Stimulated activated CD8-positive, alpha-beta memory T cell treated with anti-CD3 and anti-CD28 coated beads, Interleukin-4, amount 100 ng/mL, for 1 hour (primary cell): ENCODE data around the gene ZNF280A.
"Not testable (repeated sequence)": the region's sequence is repeated elsewhere in the genome, so short reads cannot be mapped to it uniquely, and the experiment has no call there.

ENCODE experiments used
- DNase-seq, 2 donors: peaks; one replicate each; pipeline ENCODE4 v3.0.0-alpha.2; 2020; ENCODE audit warnings: low read depth in 2 of 2, low spot score in 1 of 2

ZNF280A gene

DNA sequence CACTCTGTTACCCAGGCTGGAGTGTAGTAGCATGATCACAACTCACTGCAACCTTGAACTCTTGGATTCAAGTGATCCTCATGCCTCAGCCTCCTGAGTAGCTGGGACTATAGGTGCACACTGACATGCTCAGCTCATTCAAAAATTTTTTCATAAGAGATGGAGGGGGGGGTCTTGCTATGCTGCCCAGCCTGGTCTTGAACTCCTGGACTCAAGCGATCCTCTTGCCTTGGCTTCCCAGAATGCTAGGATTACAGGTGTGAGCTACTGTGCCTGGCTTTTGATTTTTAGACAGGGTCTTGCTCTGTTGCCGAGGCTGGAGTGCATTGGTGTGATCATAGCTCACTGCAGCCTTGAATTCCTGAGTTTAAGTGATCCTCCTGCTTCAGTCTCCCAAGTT lies 25.0 kb upstream of the ZNF280A start:
- no peak for DNase-seq

DNA sequence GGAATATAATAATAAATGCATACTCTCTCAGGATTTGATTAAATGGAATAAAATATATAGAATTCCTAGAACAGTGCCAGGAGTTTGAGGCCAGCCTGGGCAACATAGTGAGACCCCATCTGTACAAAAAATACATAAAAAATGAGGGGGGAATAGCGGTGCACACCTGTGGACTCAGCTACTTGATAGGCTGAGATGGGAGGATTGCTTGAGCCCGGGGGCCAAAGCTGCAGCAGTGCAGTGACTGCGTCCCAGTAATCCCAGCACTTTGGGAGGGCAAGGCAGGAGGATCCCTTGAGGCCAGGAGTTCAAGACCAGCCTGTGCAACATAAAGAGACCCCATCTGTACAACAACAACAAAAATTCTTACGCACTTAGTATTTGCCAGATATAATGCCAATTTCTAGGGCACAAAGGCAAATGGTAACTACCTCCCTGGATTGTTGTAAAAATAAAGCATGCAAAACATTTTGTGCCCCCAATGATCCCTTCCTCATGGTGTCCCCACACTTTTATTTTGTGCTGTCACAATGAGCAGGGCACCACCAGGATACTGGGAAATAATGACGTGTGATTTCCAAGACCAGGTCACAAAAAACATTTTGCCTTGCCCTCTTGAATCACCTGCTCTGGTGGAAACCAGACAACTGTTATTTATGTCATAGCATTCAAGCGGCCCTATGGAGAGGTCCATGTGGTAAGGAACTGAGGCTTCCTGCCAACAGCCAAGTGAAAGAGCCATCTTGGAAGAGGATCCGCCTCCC lies 18.3 kb upstream of the ZNF280A start:
- DNase-seq: no peak

DNA sequence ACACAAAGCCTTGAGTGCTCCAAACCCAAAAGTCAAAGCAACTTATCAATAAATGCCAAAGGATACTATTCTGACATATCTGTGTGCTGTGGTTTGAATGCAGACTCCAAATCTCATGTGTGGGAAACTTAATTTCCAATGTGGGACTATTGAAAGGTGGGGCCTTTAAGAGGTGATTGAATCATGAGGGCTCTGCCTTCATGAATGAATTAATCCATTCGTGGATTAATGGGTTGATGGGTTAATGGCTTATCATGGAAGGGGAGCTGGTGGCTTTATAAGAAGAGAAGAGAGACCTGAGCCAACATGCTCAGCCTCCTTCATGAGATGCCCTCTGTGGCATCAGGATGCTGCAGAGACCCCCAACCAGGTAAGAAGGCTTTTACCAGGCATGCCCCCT lies 16.8 kb upstream of the ZNF280A start:
- no peak for DNase-seq

DNA sequence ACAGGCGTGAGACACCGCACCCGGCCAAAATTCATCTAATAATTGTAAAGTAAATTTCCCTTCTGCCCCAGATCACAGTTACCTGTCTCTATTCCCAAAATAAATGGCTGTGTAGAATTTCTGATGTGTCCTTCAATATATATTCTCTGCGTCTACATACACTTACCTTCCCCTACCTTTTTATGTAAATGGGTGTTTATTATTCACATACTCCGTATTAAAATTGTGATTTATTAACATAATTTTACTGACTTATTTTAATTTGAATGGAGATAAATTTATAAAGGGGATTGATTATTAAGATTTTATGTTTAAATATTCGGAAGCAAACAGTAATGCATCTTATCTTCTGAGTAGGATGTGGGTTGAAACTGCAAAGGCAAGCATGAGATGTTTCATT lies 16.4 kb upstream of the ZNF280A start:
- no peak for DNase-seq

DNA sequence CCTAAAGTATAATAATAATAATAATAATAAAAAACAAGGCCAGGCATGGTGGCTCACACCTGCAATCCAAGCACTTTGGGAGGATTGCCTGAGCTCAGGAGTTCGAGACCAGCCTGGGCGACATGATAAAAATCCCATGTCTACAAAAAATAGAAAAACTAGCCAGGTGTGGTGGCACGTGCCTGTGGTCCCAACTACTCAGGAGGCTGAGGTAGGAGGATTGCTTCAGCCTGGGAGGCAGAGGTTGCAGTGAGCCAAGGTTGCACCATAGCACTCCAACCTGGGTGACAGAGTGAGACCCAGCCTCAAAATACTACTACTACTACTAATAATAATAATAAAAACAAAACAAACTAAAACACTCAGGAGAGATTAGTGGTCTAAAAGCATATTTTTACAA lies 15.6 kb upstream of the ZNF280A start:
- DNase-seq: no peak

DNA sequence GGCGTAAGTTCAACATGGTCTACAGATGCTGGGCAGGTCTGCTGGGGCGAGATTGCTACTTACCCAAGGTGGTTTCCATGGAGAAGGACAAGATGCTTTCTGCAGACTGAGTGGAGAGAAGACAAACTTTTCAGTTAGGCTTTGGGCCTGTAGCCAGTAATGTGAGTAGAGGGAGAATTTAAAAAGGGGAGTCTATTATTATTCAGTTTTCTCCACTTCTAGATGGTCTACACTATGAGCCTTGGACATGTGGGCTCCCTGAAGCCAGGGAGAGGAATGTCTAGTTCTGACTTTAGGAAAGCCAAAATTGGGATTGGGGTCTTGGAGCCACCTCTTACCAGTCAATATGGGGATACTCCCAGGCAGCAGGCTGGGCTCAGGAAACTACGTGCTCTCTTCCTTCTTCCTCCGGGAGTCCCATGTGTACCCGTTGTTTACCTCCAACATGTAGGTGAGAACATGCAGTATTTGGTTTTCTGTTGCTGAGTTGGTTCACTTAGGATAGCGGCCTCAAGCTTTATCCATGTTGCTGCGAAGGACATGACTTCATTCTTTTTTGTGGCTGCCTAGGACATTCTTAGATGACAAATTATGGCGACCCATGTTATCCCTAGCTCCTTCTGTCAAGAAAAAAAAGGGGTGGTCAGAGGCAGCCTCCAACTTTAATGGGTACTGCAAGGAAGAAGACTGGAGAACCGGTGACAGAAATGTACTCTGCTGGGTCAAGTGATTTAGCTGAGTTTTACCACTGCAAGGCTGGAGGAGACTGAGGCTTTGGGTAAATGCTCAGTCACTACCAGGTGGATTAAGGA lies 14.7 kb upstream of the ZNF280A start:
- no peak for DNase-seq

DNA sequence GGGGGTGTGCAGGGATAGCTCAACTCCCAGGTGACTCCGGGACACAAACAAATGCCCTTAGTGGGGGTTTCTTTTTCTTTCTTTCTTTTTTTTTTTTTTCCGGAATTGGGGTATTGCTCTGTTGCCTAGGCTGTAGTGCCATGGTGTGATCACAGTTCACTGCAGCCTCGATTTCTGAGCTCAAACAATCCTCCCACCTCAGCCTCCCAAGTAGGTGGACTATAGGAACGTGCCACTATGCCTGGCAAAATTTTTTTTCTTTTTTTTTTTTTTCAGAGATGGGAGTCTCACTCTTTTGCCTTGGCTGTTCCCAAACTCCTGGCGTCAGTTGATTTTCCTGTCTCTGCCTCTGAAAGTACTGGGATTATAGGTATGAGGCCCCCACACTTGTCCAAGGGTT lies 13.8 kb upstream of the ZNF280A start:
- no peak for DNase-seq

DNA sequence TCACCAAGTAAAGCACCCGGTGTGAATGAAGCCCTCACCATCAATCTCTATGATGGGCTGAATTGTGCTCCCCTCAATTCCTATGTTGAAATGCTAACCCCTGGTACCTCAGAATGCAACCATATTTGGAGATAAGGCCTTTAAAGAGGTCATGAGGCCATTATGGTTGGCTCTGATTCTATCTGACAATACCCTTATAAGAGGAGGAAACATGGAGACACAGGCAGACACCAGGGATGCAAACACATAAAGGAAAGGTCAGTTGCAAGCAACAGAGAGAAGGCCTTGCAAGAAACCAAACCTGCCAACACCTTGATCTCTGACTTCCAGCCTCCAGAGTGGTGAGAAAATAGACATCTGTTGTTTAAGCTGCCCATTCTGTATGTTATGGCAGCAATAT lies 13.3 kb upstream of the ZNF280A start:
- DNase-seq: no peak

DNA sequence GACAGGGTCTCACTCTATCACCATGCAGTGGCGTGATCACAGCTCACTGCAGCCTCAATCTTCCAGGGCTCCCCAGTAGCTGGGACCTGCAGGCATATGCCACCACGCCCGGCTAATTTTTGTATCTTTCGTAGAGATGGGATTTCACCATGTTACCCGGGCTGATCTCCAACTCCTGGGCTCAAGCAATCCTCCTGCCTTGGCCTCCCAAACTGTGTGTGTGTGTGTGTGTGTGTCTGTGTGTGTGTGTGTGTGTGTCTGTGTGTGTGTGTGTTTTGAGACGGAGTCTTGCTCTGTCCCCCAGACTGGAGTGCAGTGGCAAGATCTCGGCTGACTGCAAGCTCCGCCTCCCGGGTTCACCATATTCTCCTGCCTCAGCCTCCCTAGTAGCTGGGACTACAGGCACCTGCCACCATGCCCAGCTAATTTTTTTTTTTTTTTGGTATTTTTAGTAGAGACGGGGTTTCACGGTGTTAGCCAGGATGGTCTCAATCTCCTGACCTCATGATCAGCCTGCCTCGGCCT lies 12.5 kb upstream of the ZNF280A start:
- DNase-seq: not testable (repeated sequence)

DNA sequence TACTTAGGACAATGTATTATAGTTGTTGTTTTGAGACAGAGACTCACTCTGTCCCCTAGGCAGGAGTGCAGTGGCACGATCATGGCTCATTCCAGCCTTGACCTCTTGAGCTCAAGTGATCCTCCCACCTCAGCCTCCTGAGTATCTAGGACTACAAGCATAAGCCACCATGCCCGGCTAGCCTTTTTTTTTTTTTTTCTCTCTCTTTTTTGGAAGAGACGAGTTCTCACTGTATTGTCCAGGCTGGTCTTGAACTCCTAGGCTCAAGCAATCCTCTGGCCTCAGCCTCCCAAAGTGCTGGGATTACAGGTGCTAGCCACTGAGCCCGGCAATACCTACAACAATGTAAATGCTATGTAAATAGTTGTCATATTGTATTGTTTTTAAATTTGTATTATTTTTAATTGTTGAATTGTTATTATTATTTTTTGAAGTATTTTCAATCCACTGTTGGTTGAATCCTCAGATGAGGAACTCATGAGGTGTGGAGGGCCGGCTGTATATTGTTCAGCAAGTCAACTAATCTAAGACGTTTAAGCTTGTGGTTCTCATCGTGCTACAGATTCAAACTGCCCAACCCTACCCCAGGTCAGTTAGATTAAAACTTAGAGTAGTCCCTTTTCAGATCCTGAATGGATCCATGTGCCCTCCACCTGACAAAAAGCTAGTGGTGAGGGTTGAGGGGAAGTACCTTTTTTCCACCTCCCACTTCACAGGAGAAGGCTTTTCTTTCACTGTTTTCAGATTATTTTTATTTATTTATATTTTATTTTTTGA lies 11.9 kb upstream of the ZNF280A start:
- no peak for DNase-seq

DNA sequence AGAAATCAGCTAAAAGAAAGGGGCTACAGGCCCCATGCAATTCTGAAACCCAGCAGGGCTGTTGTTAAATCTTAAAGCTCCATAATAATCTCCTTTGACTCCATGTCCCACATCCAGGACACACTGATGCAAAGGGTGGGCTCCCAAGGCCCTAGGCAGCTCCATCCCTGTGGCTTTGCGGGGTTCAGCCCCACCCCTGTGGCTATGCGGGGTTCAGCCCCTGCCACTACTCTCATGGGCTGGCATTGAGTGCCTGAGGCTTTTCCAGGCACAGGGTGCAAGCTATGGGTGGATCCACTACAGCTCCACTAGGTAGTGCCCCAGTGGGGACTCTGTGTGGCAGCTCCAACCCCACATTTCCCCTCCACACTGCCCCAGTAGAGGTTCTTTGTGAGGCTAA lies 8.7 kb upstream of the ZNF280A start:
- no peak for DNase-seq

DNA sequence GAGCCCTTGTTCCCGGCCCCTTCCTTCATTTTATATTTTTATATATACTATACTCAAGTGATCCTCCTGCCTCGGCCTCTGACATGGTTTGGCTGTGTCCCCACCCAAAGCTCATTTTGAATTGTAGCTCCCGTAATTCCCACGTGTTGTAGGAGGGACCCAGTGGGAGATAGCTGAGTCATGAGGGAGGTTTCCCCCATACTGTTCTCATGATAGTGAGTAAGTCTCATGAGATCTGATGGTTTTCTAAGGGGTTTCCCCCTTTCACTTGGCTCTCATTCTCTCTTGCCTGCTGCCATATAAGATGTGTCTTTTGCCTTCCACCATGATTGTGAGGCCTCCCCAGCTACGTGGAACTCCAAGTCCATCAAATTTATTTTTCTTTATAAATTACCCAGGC lies 7.2 kb upstream of the ZNF280A start:
- DNase-seq: no peak

DNA sequence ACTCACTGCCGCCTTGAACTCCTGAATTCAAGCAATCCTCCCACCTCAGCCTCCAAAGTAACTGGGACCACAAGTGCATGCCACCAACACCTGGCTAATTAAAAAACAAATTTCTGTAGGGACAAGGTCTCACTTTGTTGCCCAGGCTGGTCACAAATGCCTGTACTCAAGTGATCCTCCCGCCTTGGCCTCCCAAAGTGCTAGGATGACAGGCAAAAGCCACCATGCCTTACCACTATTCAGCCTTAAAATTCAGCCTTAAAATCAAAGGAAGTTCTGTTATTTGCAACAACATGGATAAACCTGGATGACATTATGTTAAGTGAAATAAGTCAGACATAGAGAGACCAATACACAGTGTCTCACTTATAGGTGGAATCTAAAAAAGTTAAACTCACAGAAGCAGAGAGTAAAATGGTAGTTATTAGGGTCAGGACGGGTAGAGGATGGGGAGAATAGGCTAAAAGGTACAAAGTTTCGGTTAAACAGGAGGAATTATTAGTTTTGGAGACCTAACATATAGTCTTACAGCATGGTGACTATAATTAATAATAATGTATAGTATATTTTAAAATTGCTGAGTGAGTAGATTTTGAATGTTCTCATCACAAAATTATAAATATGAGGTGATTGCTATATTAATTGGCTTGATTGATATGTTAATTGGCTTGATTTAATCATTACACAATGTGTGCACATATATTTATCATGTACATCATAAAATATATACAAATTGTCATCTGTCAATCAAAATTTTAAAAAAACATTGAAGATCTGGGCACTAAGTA lies 6.2 kb upstream of the ZNF280A start:
- DNase-seq: no peak

DNA sequence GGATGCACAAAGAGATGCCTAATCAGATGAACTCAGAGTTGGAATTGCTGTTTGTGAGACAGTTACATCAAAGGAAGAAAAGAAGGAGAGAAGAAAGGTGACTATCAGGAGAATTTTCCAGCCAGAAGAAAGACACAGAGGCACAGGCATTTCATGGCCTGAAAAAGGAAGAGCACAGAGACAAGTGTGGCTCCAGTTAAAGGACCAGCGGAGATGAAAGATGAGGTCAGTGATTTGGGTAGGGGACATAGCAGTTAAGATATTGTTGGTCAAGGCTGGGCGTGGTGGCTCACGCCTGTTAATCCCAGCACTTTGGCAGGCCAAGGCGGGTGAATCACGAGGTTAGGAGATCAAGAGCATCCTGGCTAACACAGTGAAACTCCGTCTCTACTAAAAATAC lies 3.4 kb upstream of the ZNF280A start:
- DNase-seq: no peak

DNA sequence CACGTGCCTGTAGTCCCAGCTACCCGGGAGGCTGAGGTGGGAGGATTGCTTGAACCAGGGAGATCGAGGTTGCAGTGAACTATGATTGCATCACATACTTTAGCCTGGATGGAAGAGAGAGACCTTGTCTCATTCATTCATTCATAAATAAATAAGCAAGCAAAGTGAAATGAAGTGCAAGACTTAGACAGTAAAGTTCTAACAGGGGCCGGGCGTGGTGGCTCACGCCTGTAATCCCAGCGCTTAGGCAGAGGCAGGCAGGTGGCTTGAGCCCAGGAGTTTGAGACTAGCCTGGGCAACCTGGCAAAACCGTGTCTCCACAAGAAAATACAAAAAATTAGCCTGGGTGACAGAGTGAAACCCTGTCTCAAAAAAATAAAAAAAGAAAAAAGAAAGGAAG lies 1.6 kb upstream of the ZNF280A start:
- no peak for DNase-seq

DNA sequence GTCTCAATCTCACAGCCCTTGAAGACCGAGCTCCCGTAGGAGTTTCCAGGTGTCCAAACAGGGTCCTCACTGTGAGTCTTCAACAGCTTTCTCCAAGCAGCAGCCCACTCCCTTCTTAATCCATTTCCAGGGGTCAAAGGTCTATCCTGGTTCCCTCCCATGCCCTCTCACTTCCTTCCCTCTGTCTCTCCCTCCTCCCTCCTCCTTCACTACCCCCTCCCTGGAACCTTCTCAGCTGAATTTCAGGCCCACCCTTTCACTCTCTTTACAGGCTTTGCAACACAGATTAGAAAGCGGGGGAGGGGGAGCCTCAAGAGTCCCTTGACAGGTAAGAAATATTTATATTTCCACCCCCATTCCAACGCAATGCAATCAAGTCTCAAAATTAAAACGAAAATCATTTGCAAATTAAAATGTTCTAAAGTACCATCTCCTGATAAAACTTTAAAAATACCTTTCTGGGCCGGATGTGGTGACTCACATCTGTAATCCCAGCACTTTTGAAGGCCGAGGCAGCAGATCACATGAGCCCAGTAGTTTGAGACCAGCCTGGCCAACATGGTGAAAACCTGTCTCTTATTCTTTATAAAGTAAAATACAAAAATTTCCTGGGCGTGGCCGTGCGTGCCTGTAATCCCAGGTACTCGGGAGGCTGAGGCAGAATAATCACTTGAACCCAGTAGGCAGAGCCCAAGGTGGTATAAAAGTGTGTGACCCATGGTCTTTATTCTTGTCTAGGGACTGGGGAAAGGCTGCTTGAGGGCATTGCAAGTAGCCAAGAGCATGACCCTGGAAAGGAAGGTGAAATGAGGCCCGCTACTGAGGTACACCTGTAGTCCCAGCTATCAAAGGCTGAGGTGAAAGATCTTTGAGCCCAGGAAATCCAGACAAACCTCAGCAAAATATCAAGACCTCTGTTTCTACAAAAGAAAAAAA lies 865 bp upstream of the ZNF280A start:
- no peak for DNase-seq

DNA sequence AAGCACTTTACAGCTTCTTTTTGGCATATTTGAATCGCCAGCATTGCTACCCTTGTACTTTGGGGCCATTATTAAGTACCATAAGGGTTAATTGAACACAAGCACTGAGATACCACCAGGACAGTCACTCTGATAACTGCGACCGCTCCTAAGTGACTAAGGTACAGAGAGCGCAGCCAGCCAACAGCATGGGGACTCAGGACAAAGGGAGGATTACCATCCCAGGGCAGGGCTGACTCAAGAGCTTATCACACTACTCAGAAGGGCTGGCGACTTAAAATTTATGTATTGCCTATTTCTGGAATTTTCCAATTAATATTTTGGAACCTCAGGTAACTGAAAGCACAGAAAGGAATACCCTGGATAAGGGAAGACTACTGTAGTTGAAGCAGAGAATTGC lies 479 bp downstream of the ZNF280A start:
- no peak for DNase-seq

DNA sequence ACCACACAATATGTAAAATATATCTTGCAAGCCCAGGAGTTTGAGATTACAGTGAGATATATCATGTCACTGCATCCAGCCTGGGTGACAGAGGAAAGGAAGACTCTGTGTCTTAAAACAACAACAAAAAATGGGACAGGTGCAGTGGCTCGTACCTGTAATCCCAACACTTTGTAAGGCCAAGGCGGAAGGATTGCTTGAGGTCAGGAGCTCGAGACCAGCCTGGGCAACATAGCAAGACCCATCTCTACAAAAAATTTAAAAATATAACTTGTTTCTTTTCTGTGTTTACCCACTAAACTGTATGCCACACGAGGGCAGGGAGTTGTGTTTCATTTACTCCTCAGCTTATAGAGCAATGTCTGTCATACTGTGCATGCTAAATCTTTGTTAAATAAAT lies 3.1 kb downstream of the ZNF280A start:
- DNase-seq: no peak

DNA sequence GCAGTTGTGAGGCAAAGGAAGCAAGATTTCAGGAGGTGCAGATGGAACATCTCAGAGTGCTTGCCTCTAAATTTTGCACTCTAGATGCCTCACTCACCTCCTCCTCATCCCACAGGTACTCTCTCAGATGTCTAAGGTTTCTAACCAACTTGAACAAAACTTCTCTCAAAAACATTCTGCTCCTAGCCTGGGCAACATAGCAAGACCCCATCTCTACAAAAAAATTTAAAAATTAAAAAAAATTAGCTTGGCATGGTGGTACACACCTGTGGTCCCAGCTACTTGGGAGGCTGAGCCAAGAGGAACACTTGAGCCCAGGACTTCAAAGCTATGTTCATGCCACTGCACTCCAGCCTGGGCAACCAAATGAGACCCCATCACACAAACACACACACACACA lies 4.2 kb downstream of the ZNF280A start:
- no peak for DNase-seq

DNA sequence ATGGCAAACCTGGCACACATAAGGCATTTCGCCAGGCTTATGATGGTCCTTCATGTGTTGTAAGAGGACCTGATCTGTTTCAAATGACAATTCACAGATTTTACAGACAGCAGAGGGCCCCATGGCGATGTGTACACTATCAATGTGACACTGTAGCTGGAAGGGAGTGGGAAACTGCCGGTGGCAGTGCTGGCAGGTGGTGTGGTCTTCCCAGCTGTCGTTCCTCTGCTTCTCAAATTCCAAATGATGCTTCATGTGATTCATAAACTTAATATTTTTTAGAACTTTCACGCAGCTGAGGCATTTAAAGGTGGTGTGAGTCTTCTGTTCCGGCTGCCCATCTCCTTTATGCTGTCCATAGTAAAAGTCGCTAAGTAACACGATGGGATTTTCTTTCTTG lies 5.6 kb downstream of the ZNF280A start:
- DNase-seq: not testable (repeated sequence)
